ENCODE data around the gene EEF1G. TPM values are rescaled to one million over a fixed set of nuclear protein-coding genes. Genes with fewer than 3 reads are reported as not detected.
"Not testable (repeated sequence)": the region's sequence is repeated elsewhere in the genome, so short reads cannot be mapped to it uniquely, and the experiment has no call there.

Gene EEF1G
- total and polyA plus RNA-seq, 2 donors: 863 to 1,468 TPM

- Histone ChIP-seq H3K27ac (ENCODE audit: low read depth) (no peak overlapping the region), H3K4me1 (ENCODE audit: insufficient read depth) (no peaks in the 10 kb centered on the region), H3K36me3 (ENCODE audit: insufficient read depth) (peaks cover 2% of the 10 kb centered on the region), H3K4me3 (ENCODE audit: low read depth, low read length) (no peak overlapping the region)
- WGBS: 70% methylated on average over 12 of the region's 12 CpGs
- DNase-seq (ENCODE audit: extremely low spot score): no peak
Observed at GRCh38 chr11:62577046-62577714, 3.5 kb upstream of the EEF1G start.

- WGBS: 75% methylated on average over 14 of the region's 14 CpGs
- DNase-seq (ENCODE audit: extremely low spot score): no peak
- H3K4me3 ChIP-seq (ENCODE audit: low read depth, low read length): no peak overlapping the region
- H3K4me1 ChIP-seq (ENCODE audit: insufficient read depth): no peaks in the 10 kb centered on the region
- peaks cover 2% of the 10 kb centered on the region for H3K36me3 ChIP-seq (ENCODE audit: insufficient read depth)
- no peak overlapping the region for H3K27ac ChIP-seq (ENCODE audit: low read depth)
Observed at GRCh38 chr11:62575837-62576236, 2.1 kb upstream of the EEF1G start.

- Histone ChIP-seq H3K4me1 (ENCODE audit: insufficient read depth) (no peaks in the 10 kb centered on the region), H3K36me3 (ENCODE audit: insufficient read depth) (peaks cover 2% of the 10 kb centered on the region), H3K27ac (ENCODE audit: low read depth) (peak overlapping the region; percentile 24), H3K4me3 (ENCODE audit: low read depth, low read length) (no peak overlapping the region)
- 41% methylated on average over 17 of the region's 17 CpGs for WGBS
- no peak for DNase-seq (ENCODE audit: extremely low spot score)
Observed at GRCh38 chr11:62575156-62575555, 1.5 kb upstream of the EEF1G start.

- Histone ChIP-seq H3K4me3 (ENCODE audit: low read depth, low read length) (peak overlapping the region; percentile 50), H3K27ac (ENCODE audit: low read depth) (peak overlapping the region; percentile 85), H3K4me1 (ENCODE audit: insufficient read depth) (no peaks in the 10 kb centered on the region), H3K36me3 (ENCODE audit: insufficient read depth) (peaks cover 2% of the 10 kb centered on the region)
- 1% methylated on average over 33 of the region's 33 CpGs for WGBS
- no peak for DNase-seq (ENCODE audit: extremely low spot score)
Observed at GRCh38 chr11:62574363-62575071, 826 bp upstream of the EEF1G start.

- DNase-seq (ENCODE audit: extremely low spot score): no peak
- peak overlapping the region; percentile 84 for H3K27ac ChIP-seq (ENCODE audit: low read depth)
- peaks cover 4% of the 10 kb centered on the region for H3K36me3 ChIP-seq (ENCODE audit: insufficient read depth)
- H3K4me3 ChIP-seq (ENCODE audit: low read depth, low read length): peak overlapping the region; percentile 64
- H3K4me1 ChIP-seq (ENCODE audit: insufficient read depth): no peaks in the 10 kb centered on the region
- under 1% methylated on average over 33 of the region's 33 CpGs for WGBS
Observed at GRCh38 chr11:62573006-62573591, 592 bp downstream of the EEF1G start.

- no peak for DNase-seq (ENCODE audit: extremely low spot score)
- Histone ChIP-seq H3K4me1 (ENCODE audit: insufficient read depth) (no peaks in the 10 kb centered on the region), H3K4me3 (ENCODE audit: low read depth, low read length) (no peak overlapping the region), H3K27ac (ENCODE audit: low read depth) (no peak overlapping the region), H3K36me3 (ENCODE audit: insufficient read depth) (peaks cover 4% of the 10 kb centered on the region)
- 71% methylated on average over 12 of the region's 12 CpGs for WGBS
Observed at GRCh38 chr11:62572431-62572830, 1.3 kb downstream of the EEF1G start.

GRCh38 chr11:62571493-62571892 lies 2.2 kb downstream of the EEF1G start:
- not testable (repeated sequence) for H3K4me3 ChIP-seq (ENCODE audit: low read depth, low read length); H3K27ac ChIP-seq (ENCODE audit: low read depth); DNase-seq (ENCODE audit: extremely low spot score); H3K36me3 ChIP-seq (ENCODE audit: insufficient read depth); H3K4me1 ChIP-seq (ENCODE audit: insufficient read depth)
- WGBS: 92% methylated on average over 5 of the region's 5 CpGs

- WGBS: 90% methylated on average over 5 of the region's 5 CpGs
- not testable (repeated sequence) for H3K4me3 ChIP-seq (ENCODE audit: low read depth, low read length); H3K36me3 ChIP-seq (ENCODE audit: insufficient read depth); H3K4me1 ChIP-seq (ENCODE audit: insufficient read depth); H3K27ac ChIP-seq (ENCODE audit: low read depth); DNase-seq (ENCODE audit: extremely low spot score)
Observed at GRCh38 chr11:62570903-62571302, 2.8 kb downstream of the EEF1G start.

- no peak overlapping the region for H3K27ac ChIP-seq (ENCODE audit: low read depth)
- 73% methylated on average over 1 of the region's 1 CpG for WGBS
- DNase-seq (ENCODE audit: extremely low spot score): no peak
- peaks cover 9% of the 10 kb centered on the region for H3K36me3 ChIP-seq (ENCODE audit: insufficient read depth)
- no peak overlapping the region for H3K4me3 ChIP-seq (ENCODE audit: low read depth, low read length)
- no peaks in the 10 kb centered on the region for H3K4me1 ChIP-seq (ENCODE audit: insufficient read depth)
Observed at GRCh38 chr11:62569611-62570010, 4.1 kb downstream of the EEF1G start.

GRCh38 chr11:62567018-62567633 lies 6.6 kb downstream of the EEF1G start:
- Histone ChIP-seq H3K36me3 (ENCODE audit: insufficient read depth) (peaks cover 9% of the 10 kb centered on the region), H3K4me1 (ENCODE audit: insufficient read depth) (no peaks in the 10 kb centered on the region), H3K27ac (ENCODE audit: low read depth) (no peak overlapping the region), H3K4me3 (ENCODE audit: low read depth, low read length) (no peak overlapping the region)
- WGBS: 84% methylated on average over 8 of the region's 8 CpGs
- DNase-seq (ENCODE audit: extremely low spot score): no peak

GRCh38 chr11:62566247-62566646 lies 7.4 kb downstream of the EEF1G start:
- no peak overlapping the region for H3K4me3 ChIP-seq (ENCODE audit: low read depth, low read length)
- DNase-seq (ENCODE audit: extremely low spot score): no peak
- peaks cover 9% of the 10 kb centered on the region for H3K36me3 ChIP-seq (ENCODE audit: insufficient read depth)
- no peak overlapping the region for H3K27ac ChIP-seq (ENCODE audit: low read depth)
- H3K4me1 ChIP-seq (ENCODE audit: insufficient read depth): no peaks in the 10 kb centered on the region
- WGBS: 90% methylated on average over 8 of the region's 8 CpGs

- Histone ChIP-seq H3K36me3 (ENCODE audit: insufficient read depth) (peaks cover 9% of the 10 kb centered on the region), H3K27ac (ENCODE audit: low read depth) (no peak overlapping the region), H3K4me3 (ENCODE audit: low read depth, low read length) (no peak overlapping the region), H3K4me1 (ENCODE audit: insufficient read depth) (no peaks in the 10 kb centered on the region)
- no peak for DNase-seq (ENCODE audit: extremely low spot score)
- WGBS: 69% methylated on average over 5 of the region's 5 CpGs
Observed at GRCh38 chr11:62565100-62565802, 8.4 kb downstream of the EEF1G start.

- not testable (repeated sequence) for H3K36me3 ChIP-seq (ENCODE audit: insufficient read depth); H3K27ac ChIP-seq (ENCODE audit: low read depth); H3K4me1 ChIP-seq (ENCODE audit: insufficient read depth); DNase-seq (ENCODE audit: extremely low spot score); H3K4me3 ChIP-seq (ENCODE audit: low read depth, low read length)
- WGBS: 61% methylated on average over 3 of the region's 3 CpGs
Observed at GRCh38 chr11:62561677-62562230, 11.9 kb downstream of the EEF1G start.

All from urinary bladder (tissue), 4 donors.